Activated T-cell treated with anti-CD3 and anti-CD28 coated beads, Interleukin-2, amount 50 U/mL, for 48 hours (primary cell): ENCODE results near the gene FANCE.

Source experiments
- DNase-seq, 2 experiments: peaks; one replicate each; pipeline ENCODE4 v3.0.0-alpha.2; 2020

FANCE gene

DNA sequence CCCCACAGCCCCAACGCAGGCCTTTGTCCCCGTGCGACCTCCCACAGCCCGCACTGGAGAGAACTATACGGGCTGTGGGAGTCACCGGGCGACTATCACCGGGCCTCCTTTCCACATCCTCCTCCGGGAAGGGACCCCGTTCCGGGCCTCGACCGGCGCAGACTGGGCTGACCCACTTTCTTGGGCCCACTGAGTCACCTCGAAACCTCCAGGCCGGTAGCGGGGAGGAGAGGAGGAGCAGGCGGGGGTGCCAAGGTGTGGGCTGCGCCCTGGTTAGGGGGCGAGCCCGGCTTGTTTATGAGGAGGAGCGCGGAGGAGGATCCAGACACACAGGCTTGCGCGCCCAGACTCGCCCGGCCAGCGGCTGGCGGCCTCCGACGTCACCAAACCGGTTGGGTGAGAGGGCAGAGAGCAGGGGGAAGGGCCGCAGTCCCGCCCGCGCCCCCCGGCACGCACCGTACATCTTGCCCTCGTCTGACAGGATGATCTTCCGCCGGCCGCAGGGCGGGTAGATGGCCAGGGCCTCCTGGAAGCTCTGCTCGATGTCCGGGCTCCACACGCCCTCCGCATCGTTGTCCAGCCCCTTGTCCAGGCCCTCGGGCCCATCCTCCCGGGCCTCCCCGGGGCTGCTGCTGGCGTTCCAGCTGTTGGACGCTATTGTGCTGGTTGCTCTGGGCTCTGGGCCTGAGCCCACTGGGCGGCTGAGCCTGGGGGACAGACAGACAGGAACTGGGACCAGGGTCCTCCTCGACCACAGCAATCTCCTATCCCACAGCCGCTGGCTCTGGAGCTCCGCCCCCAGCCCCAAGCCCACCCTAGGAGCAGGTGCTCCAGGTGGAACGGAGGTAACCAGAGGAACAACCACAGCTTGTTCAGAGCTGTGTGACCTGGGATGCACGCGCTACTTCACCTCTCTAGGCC is 34.1 kb downstream of the FANCE start:
- DNase-seq = no peak

DNA sequence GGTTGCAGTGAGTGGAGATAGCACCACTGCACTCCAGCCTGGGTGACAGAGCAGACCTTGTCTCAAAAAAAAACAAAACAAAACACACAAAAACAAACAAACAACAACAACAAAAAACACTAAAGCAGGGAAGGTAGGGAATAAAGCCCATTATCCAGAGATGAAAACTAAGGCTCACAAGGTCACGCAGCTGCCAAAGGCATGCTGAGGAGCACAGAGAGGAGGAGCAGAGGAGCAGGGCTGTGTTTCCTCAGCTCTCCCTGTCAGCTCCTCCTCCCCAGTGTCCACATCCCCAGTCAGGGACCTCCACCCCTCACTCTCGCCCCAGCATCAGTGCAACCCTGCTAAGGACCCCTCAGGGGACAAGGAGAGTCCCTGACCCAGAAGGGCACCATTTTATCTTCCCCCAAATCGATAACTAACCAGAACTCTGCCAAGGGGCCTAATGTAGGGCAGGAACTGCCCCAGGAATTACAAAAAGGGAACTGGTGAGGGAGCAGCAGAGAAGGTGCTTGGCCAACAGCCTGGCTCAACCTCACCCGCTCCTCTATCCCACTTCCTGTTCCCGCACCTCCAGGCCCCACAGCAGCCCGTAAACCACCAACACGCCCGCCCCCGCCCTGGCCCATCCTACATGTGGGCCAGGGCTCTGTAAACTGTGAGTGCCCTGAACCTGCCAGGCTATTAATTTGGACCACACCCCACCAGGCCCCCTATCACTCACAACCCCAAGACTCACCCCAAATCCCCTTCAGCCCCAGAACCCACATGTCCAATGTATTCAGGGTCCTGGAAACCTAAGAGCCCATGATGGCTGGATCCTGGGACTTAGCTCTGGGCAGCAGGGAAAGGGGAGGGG is 35.7 kb downstream of the FANCE start:
- no peak for DNase-seq

DNA sequence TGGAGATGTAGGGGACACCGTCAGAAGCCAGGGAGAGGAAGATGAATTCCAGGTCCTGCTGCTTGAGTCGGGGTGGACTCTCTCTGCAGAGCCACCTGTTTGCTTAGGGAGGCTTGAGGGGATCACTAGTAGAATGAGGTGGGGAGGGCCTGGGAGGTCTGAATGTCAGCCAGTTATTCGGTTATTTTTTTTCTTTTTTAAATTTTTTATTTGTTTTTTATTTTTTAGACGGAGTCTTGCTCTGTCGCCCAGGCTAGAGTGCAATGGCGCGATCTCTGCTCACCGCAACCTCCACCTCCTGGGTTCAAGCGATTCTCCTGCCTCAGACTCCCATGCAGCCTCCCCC is 36.4 kb downstream of the FANCE start:
- no peak for DNase-seq

DNA sequence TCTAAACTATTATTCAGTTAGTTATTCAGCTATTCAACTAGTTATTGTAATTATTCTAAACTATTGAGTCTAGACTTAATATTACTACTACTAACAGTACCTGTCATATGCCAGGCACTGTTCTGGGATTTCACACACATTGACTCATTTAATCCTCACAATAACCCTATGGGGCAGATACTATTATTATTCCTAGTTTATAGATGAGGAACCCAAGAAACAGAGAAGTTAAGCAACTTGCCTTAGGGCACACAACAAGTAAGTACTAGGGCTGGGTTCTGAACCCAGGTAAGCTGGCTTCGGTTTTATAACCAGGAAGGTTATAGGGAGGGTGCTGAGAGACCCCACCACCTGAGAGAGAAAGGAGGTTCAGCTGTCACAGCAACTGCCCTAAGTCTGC is 36.9 kb downstream of the FANCE start:
- DNase-seq = no peak

DNA sequence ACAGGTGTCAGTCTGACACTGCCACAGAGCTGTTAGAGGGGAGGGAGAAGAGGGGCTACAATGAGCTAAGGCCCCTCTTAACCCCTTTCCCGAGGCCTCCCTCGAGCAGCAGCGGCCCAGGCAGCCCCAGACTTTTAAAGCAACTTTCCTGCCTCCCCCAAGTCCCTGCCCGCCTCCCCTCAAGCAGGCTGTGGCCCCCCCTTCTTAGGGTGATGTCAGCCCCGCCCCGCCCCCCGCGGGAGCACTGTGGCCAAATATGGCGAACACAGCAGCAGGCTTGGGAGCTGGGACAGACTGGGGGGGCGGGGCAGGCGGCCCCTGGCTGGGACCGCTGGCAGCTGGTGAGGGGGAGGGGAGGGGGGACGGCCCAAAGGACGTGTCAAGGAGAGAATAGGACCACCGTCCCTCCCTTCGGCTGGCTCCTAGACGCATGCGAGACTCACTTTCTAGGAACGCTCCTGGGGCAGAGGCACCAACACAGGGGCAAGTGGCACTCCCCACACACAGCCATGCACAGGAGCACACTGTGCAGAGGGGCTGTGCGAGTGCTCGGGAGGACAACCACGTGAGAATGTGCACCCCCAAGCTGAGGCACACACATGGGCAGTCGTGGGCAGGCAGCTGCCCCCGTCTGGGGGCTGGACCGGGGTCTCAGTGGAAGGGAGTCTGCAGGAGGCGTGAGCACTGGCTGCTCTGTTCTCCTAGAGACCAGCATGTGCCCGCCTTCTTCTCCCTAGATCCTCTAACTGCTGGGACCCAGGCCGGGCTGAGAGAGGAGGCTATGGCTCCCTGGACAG is 38.1 kb downstream of the FANCE start:
- DNase-seq = no peak

DNA sequence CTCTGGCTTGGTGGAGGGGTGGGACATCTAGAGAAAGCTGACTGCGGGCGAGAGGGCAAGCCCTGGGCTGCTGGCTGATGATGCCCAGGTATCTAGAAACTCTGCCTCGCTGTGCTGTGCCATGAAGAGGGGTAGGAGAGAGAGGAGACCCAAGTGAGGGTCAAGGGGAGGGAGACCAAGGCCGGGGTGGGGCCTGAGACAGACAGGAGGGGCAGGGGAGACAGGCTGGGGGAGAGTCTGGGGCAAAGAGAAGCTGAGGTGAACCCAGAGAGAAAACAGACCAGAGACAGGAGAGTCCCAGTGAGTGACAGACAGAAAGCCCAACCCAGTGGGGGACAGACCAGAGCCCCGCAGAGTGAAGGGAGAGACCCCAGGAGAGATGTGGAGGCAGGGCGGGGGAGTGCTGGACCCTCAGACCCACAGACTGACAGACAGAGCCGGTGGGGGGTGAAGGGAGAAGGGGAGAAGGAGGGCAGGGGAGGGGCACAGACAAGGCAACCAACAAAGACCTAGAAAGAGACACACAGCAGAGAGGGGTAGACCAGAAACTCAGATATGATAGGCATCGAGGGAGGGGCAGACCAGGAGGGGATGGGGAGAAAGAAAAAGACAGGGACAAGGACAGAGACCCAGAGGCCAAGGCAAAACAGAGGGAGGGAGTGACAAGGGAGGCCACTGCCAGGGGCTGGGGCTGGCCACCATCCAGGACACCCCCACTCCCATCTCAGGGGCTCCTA is 38.9 kb downstream of the FANCE start:
- no peak for DNase-seq

DNA sequence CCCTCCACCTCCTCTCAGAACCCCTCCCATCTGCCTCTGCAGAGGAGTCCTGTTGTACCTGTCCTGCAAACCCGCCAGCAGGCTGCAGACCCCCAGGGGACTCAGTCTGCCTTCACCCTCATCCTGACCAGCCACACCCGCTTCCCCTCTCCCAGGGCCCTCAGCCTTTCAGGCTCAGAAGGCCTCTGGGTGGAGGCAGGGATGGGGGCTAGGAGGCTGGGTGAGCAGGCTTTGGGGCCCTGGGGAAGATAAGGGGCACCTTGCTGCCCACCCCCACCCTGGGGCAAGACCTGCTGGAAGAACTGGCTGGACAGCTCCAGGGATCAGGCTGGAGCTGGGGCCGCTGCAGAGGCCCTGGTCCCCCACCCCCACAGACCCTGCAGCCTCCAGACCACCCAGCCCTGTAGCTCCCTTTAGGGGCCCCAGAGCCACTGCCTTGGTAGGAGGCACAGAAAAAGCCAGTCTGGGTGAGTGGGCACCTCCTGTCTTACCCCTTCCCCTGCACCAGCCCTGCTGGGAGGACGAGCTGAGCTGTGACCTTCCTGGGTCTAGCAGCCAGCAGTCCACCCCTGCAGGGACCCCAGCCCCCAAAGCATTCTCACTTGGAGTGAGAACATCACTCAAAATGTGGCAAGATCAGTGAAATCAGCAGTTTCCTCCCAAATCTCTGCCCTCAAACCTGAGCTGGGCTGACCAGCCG is 39.6 kb downstream of the FANCE start:
- no peak for DNase-seq

DNA sequence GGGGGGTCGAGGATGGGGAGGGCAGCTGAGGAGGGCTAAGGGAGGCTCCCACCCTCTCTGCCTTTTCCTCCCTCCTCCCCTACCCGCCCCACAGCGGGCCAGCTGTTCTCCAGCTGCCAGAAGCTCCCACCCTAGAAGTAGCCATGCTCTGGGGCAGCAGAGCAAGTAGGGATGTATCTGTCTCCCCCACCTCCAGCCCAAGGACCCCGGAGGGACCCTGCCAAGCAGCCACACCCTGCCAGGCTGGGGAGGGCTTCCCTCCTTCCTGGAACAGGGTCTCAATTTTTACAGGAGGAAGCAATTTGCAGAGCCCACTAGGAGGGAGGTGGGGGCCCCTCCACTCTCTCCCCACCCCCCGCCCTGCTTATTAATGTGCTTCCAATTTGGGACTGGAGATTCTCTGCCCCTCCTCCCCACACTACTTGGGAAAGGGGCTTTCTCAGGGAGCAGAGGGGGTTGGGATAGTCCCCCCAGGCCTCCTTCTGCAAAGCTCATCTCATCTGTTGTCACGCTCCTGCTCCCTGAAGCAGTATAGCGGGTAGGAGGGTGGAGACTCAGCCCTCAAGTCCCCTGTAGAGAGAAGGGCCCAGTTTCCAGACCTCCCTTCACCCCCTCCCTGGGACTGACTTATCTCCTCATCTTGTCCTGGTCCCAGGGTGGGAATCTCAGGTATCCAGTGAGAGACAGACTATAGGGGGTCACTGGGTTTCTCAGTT is 40.3 kb downstream of the FANCE start:
- no peak for DNase-seq

DNA sequence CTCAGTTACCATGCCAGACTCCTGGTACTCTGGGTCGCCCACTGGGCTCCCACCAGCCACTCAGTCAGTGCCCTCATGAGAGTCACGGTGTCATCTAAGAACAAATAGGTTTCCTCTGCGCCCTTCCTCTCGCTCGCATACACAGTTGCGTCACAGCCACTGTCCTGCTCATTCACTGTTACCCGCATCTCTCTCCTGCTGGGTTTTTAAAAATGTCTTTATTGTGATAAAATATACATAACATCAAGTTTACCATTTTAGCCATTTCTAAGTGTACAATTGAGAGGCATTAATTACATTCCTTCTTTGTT is 40.8 kb downstream of the FANCE start:
- no peak for DNase-seq

DNA sequence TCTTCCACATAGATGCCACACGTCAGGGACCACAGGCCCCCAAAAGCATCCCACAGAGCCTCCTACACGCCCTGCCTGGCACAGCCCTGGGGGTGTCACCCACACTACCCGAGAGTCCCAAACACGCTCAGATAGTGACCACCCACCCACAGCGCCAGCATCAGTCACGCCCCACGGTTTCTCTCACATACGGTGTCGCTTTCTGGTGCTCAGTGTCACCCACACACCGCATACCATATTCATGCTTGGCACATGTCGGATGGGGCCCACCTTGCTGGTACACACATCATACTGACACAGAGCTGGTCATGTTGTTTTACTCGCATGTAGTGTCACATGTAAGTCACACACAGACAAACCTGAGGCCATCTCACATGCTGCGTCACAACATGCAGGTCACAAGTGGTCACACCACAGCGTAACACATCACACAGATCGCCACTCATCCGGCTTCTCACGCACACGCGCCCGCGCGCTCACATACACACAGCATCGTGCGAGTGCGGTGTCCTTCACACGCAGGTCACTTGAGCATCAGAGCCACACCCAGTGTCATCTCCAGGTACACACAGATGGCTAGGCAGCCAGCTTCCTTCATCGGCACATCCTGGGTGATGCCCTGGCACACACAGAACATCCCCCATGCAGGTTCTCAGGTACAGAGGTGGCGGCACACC is 41.3 kb downstream of the FANCE start:
- DNase-seq = no peak

DNA sequence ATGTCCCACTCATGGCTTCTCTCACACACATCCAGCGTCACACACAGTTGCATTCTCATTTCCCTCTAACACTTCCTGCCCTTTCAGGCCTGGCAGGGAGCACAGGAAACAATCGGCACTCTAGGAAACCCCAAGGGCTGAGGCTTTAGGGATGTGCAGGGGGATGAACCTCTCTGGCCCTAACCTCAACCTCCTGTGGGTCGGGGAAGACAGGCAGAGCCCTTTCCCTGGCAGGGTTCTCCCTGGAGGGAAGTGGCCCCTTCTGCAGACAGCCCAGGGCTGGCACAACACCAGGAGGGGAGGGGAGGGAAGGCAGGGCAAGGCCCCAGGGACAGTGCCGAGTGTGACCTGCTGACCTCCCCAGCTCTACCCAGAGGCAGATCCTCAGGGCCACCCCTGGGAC is 42.0 kb downstream of the FANCE start:
- DNase-seq = no peak

DNA sequence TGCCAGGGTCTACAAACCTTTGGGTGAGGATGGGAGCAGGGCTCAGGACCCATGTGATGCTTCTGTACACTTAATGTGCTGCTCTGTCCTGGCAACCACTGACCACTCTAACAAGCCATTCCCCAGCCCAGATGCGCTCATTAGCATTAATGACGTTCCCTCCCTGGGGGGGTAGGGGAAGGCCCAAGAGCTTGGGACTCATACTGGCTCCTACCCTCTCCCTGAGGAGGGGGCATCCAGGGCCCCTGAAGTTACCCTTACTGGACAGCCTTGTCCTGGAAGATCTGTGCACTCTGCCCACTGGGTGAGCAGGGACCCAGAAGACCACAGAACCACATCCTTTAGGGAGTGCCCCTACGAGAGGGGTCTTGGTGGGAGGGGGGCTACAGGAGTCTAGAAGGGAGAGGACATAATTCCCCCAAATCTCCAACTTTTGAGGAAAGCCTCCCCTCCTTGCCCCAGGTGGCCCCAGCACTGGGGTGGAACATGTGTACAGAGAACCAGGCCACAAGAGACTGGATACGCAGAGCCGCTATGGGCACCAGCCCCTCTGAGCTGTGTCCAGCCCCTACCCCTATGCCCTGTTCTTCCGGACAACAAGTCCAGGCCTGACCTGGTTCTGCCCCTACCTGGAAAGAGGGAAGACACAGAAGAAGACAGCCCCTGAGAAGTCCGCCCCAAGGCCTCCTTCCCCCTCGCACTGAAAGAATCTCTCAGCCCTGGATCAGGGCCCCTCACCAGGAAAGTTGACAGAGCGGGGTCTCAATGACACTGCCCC is 43.3 kb downstream of the FANCE start:
- DNase-seq = no peak

DNA sequence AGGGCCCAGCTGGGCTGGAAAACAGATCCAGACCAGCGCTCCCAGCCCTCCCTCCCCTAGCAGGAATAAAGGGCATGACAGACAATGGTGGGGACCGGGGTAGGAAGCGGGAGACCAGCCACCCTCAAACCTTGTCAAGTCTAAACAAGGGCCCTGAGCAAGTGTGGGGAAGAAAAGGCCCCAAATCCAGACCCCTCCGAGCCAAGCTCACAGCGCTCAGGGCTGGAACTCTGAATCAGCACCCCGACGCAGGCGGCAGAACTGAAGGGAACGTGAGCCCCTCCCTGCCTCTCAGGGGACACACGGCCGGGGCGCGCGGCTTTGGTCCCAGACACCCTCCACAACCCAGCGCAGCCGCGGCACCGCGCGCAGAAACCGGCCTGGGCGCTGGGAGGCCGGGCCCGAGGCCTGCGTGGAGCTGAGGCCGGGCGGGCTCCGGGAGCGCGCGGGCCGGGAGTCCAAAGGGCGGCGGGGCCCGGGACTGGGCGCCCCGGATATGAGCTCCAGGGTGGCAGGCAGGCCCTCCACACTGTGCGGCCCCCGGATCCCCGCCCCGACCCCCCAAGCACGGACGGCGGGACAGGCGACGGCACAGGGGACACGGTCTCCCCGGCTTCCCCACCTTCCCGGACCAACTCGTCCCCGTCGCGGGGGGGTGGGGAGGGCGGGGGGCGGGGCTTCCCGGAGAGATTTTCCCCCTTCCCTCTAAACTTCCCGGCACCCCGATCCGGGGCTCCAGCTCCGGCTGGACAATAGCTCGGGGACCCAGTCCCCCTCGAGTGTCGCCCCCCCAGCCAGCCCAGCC is 44.1 kb downstream of the FANCE start:
- no peak for DNase-seq

DNA sequence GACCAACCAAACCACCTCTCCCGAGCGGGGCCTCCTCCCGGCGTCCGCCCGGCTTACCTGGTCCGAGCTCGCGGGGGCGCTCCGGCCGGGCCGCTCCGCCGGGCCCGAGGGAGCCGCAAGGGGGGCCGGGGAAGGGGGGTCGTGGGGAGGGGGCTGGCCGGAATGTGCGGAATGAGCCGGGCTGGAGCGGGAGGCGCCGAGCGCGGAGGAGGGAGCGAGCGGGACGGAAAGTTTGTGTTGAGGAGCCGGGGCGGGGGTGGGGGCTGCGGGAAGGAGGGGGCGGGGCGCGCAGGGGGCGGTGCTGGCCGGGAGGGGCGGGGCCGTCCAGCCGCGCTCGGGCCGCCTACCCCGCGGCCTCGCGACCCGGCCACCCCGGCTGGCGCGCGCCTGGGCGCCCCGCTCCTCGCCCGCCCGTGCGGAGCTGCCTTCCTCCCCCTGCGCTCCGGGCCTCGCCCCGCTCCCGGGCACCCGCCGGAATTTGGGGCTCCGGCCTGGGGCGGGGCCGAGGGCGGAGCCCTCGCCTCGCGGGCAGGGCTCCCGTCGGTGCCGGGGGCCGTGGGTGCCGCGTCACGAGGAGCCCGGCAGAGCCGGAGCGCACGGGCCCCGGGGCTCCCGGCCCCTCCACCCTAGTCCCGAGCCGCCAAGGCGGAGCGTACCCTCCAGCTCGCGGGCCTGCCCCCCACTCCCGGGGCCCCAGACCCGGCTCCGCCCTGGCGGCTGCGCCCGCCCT is 44.9 kb downstream of the FANCE start, which contains the start of gene TEAD3:
TEAD3 (minus strand) TSS at position 239 of the 730 bp plus-strand sequence.
- peak; percentile 70 to 77 for DNase-seq

DNA sequence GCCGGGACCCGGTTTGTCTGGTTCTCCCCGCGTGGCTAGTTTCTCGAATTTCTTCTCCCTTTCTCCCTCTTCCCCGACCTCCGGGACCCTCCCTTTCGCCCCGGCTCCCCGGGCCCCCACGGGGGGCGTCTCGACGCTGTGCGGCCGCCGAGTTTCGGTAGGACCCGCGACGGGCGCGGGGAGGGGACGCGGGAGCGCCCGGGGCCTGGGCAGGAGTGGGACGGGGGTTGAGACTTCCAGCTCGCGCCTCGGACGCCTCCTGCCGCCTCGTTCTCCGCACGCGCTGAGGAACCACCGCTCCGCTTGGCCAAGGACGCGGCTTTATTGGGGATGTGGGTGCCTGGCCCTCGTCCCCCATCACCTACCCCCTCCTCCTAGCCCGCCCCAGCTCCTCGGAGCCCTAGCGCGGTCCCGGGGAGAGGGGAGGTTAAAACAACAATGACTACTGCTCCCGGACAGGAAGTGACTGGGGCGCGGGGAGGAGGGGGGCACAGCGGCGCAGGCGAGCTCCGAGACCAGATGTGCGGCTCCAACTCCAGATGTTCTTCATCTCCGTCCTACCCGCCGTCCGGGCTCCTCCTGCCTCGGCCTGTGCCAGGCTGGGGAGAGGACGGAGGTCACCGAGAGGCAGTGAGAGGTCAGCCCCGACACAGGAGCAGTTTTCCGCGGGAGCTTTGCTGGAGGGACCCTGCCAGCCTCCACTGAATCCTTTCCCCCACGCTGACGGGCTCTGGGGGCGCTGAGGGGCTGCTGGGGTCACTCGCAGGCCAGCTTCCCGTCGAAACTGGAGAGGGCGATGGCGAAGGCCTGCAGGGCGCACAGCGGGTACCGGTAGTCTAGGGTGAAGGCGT is 45.7 kb downstream of the FANCE start:
- peak; percentile 71 to 72 for DNase-seq

DNA sequence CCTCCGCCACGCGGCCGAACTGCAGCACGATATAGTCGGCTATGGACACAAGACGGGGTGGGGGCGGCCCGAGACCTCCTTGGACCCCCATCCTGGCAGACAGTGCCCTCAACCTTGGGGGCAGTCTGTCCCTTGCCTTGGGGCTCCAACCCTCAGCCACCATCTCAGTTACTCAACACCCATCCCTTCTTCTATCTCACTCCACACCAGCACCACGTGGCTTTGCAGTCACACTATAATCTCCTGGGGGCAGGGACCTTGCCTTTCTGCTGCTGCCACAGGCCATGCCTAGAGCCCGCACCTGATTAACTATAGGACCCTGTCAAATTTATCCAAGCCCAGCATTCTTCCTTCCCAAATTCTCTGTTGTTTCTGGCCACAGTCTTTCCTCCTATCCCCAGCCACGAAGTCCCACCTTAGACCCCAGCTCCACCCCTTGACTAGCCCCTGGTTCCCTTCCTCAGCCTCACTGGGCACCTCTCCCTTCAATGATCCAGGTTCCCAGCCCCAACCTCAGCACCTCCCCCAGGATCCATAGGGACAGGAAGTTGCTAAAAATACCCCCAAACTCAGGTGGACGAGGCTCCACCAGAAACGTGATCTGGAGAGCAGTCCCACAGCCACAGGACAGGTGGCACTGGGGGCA is 46.4 kb downstream of the FANCE start:
- DNase-seq = no peak

DNA sequence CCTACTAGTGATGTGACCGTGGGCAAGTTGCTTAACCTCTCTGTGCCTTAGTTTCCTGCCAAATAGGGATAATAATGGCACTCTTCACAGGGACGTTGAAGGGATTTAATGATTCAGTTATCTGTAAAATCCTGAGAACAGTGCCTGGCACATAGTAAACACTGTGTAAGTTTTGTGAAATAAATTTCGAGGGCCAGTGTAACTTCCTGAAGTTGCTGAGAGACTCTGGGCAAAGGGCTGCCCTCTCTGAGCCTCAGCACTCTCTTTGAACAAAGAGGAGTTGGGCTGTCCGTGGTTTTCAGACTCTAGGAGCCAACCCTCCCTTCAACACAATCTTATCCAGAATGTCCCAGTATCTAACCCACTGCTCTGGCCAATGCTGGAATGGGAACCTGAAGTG is 47.2 kb downstream of the FANCE start:
- DNase-seq = no peak
